ENCODE measurements around the gene GNAZ. TPM values are rescaled to one million over a fixed set of nuclear protein-coding genes. Genes with fewer than 3 reads are reported as not detected.

The GNAZ gene
- total RNA-seq, 1 donor from 2014 or later = 1.1 TPM

DNA sequence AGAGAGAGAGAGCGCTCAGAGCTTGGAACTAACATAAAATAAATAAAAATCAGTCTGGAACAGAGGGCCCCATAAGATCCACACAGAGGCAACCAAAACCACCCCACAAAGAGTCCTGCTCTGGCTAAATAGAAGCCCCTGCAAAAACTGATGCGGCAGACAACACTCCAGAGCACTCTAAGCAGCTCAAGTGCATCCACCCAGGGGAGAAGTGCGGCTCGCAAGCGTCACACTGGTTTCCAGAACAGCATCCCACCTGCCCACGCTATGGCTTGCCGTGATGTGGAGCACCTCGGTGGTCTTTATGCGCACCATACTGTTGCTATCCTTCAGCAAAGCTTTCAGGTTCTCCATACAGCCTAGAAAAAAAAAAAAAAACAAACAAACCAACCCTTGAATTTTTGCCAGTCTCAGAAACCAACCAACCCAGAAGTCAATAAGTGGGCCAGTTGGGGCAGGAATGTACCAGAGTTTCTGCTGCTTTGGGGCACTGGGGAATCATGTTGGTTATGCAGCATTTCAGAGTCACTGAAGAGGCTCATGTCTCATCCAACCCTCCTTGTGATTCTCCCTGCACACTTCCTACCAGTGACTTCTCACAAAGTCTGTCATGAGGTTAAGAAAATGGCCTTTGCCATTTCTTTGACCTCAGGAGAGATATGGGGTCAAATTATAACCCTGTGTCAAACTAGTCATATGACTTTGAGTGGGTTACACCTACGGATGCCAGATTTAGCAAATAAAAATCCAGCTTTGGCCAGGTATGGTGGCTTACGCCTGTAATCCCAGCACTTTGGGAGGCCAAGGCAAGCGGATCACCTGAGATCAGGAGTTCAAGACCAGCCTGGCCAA, 68.5 kb downstream of the GNAZ start:
- FAIRE-seq = no peak
- H3K9me3 ChIP-seq (ENCODE audit: insufficient read depth, low read depth, low read length) = no peaks in the 10 kb centered on the region
- peaks cover 6% of the 10 kb centered on the region for H3K4me1 Mint-ChIP-seq (ENCODE audit: low read depth, unreplicated experiment)

DNA sequence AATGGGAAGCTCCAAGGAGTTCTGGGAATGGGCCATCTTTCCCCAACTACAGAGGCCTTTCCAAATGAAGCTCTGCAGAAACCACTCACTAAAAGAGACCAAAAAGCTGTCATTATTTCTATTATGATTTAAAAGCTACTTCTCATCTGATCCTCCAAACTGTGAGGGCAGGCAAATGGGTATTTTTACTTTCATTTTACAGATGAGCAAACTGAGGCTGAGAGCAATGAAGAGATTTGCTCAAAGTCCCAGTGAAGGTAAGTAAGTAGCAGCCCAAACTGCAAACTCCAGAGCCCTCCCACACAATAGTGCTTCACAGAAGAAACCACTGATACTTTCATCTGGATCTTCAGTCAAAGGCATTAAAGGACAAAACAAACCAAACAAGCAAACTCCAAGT, 70.1 kb downstream of the GNAZ start:
- H3K4me3 Mint-ChIP-seq (ENCODE audit: unreplicated experiment) = no peak overlapping the region

More for the DNA sequence above, 68.5 kb downstream of the GNAZ start:
- Mint-ChIP-seq H3K27me3 (ENCODE audit: low read depth, unreplicated experiment) (peaks cover 4% of the 10 kb centered on the region), H3K4me3 (ENCODE audit: unreplicated experiment) (no peak overlapping the region), H3K27ac (ENCODE audit: unreplicated experiment) (no peak overlapping the region), H3K36me3 (ENCODE audit: low read depth, unreplicated experiment) (no peaks in the 10 kb centered on the region), H3K9me3 (ENCODE audit: unreplicated experiment) (peaks cover 3% of the 10 kb centered on the region)
- H3K9ac ChIP-seq (ENCODE audit: low read length) = no peak overlapping the region
- no peak for TF ChIP-seq EZH2 (IDR thresholded peaks at IDR 0.05; ENCODE audit: insufficient read depth, low read length)
- TF ChIP-seq, protein P1, sequence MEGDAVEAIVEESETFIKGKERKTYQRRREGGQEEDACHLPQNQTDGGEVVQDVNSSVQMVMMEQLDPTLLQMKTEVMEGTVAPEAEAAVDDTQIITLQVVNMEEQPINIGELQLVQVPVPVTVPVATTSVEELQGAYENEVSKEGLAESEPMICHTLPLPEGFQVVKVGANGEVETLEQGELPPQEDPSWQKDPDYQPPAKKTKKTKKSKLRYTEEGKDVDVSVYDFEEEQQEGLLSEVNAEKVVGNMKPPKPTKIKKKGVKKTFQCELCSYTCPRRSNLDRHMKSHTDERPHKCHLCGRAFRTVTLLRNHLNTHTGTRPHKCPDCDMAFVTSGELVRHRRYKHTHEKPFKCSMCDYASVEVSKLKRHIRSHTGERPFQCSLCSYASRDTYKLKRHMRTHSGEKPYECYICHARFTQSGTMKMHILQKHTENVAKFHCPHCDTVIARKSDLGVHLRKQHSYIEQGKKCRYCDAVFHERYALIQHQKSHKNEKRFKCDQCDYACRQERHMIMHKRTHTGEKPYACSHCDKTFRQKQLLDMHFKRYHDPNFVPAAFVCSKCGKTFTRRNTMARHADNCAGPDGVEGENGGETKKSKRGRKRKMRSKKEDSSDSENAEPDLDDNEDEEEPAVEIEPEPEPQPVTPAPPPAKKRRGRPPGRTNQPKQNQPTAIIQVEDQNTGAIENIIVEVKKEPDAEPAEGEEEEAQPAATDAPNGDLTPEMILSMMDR (IDR thresholded peaks at IDR 0.05; ENCODE audit: insufficient read depth, low read depth, low read length) = no peak
- no peak overlapping the region for H2AFZ ChIP-seq (ENCODE audit: low read depth, low read length)
- peaks cover 3% of the 10 kb centered on the region for H3K27me3 ChIP-seq (ENCODE audit: insufficient read depth, low read length)
- H3K36me3 ChIP-seq (ENCODE audit: insufficient read depth, low read length) = no peaks in the 10 kb centered on the region
- H3K4me2 ChIP-seq (ENCODE audit: low read length) = no peak overlapping the region
- H3K4me3 ChIP-seq (ENCODE audit: insufficient read depth, low read depth, low read length) = no peak overlapping the region
- no peak overlapping the region for H3K27ac ChIP-seq (ENCODE audit: low read depth, low read length)
- H3K79me2 ChIP-seq (ENCODE audit: insufficient read depth, low read length) = no peaks in the 10 kb centered on the region
- DNase-seq (ENCODE audit: low read depth) = no peak
- peaks cover 15% of the 10 kb centered on the region for H3K4me1 ChIP-seq (ENCODE audit: insufficient read depth, low read length)
- H4K20me1 ChIP-seq (ENCODE audit: insufficient read depth, low read length) = no peaks in the 10 kb centered on the region

More for the DNA sequence above, 70.1 kb downstream of the GNAZ start:
- Histone ChIP-seq H3K36me3 (ENCODE audit: insufficient read depth, low read length) (no peaks in the 10 kb centered on the region), H2AFZ (ENCODE audit: low read depth, low read length) (no peak overlapping the region), H3K27me3 (ENCODE audit: insufficient read depth, low read length) (no peaks in the 10 kb centered on the region), H4K20me1 (ENCODE audit: insufficient read depth, low read length) (no peaks in the 10 kb centered on the region), H3K79me2 (ENCODE audit: insufficient read depth, low read length) (no peaks in the 10 kb centered on the region), H3K4me1 (ENCODE audit: insufficient read depth, low read length) (peaks cover 19% of the 10 kb centered on the region), H3K4me2 (ENCODE audit: low read length) (no peak overlapping the region), H3K9ac (ENCODE audit: low read length) (no peak overlapping the region), H3K27ac (ENCODE audit: low read depth, low read length) (no peak overlapping the region), H3K4me3 (ENCODE audit: insufficient read depth, low read depth, low read length) (no peak overlapping the region), H3K9me3 (ENCODE audit: insufficient read depth, low read depth, low read length) (no peaks in the 10 kb centered on the region)
- Mint-ChIP-seq H3K27me3 (ENCODE audit: low read depth, unreplicated experiment) (no peaks in the 10 kb centered on the region), H3K27ac (ENCODE audit: unreplicated experiment) (no peak overlapping the region), H3K36me3 (ENCODE audit: low read depth, unreplicated experiment) (no peaks in the 10 kb centered on the region), H3K4me1 (ENCODE audit: low read depth, unreplicated experiment) (peaks cover 6% of the 10 kb centered on the region), H3K9me3 (ENCODE audit: unreplicated experiment) (peaks cover 3% of the 10 kb centered on the region)
- no peak for TF ChIP-seq EZH2 (IDR thresholded peaks at IDR 0.05; ENCODE audit: insufficient read depth, low read length)
- TF ChIP-seq, protein P1 (IDR thresholded peaks at IDR 0.05; ENCODE audit: insufficient read depth, low read depth, low read length) = no peak
- no peak for DNase-seq (ENCODE audit: low read depth)
- FAIRE-seq = no peak

Measured in astrocyte (in vitro differentiated cells and primary cell).